ENCODE measurements around the gene TM9SF1.
"Not testable (repeated sequence)": the region's sequence is repeated elsewhere in the genome, so short reads cannot be mapped to it uniquely, and the experiment has no call there.

The TM9SF1 gene

GRCh38 chr14:24232121-24232644 is 36.9 kb upstream of the TM9SF1 start, which contains the start of gene NEDD8:
TSS of gene NEDD8 (minus strand) at chr14:24232367. CDS start at chr14:24232267, 100 bp downstream.
- peaks cover 44% of the 10 kb centered on the region for H3K4me1 Mint-ChIP-seq
- peaks cover 22% of the 10 kb centered on the region for H3K36me3 Mint-ChIP-seq

GRCh38 chr14:24231263-24232120 is 36.3 kb upstream of the TM9SF1 start:
- Mint-ChIP-seq H3K36me3 (peaks cover 18% of the 10 kb centered on the region), H3K4me1 (peaks cover 45% of the 10 kb centered on the region), H3K27me3 (no peaks in the 10 kb centered on the region), H3K9me3 (no peaks in the 10 kb centered on the region), H3K27ac (peak overlapping the region; percentile 74), H3K4me3 (peak overlapping the region; percentile 84)
- ATAC-seq, result no peak

More at GRCh38 chr14:24232121-24232644, 36.9 kb upstream of the TM9SF1 start, which contains the start of gene NEDD8:
- Mint-ChIP-seq H3K4me3 (peak within 1 kb of the TSS; percentile 84), H3K27me3 (no peaks in the 10 kb centered on the region), H3K27ac (peak within 1 kb of the TSS; percentile 74), H3K9me3 (no peaks in the 10 kb centered on the region)
- peak; percentile 90 for ATAC-seq

GRCh38 chr14:24228902-24229301 is 33.7 kb upstream of the TM9SF1 start:
- Mint-ChIP-seq H3K4me1 (peaks cover 36% of the 10 kb centered on the region), H3K36me3 (peaks cover 8% of the 10 kb centered on the region), H3K4me3 (no peak overlapping the region)

GRCh38 chr14:24226473-24226872 is 31.2 kb upstream of the TM9SF1 start:
- Mint-ChIP-seq H3K9me3 (no peaks in the 10 kb centered on the region), H3K27me3 (no peaks in the 10 kb centered on the region), H3K4me3 (no peak overlapping the region), H3K27ac (no peak overlapping the region), H3K36me3 (peaks cover 8% of the 10 kb centered on the region), H3K4me1 (peaks cover 30% of the 10 kb centered on the region)
- no peak for ATAC-seq

More at GRCh38 chr14:24228902-24229301, 33.7 kb upstream of the TM9SF1 start:
- ATAC-seq, result no peak
- Mint-ChIP-seq H3K27me3 (no peaks in the 10 kb centered on the region), H3K27ac (no peak overlapping the region), H3K9me3 (no peaks in the 10 kb centered on the region)

DNA sequence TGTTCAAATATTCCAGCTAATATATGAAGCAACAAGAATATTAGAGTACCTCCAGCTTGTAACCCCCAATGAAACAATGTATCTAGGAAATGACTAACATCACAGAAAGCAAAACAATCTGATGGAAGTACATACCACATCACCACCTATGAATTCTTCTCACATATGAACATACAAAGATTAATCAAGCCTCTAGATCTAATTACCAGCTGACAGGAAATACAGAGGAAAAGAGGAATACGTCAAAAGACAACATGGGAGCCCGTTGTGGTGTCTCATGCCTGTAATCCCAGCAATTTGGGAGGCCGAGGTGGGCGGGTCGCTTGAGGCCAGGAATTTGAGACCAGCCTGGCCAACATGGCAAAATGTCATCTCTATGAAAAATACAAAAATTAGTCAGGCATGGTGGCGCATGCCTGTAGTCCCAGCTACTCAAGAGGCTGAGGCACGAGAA is 29.4 kb upstream of the TM9SF1 start:
- Mint-ChIP-seq H3K27me3 (no peaks in the 10 kb centered on the region), H3K27ac (no peak overlapping the region), H3K4me1 (peaks cover 26% of the 10 kb centered on the region), H3K4me3 (no peak overlapping the region), H3K36me3 (peaks cover 10% of the 10 kb centered on the region), H3K9me3 (no peaks in the 10 kb centered on the region)
- no peak for ATAC-seq

DNA sequence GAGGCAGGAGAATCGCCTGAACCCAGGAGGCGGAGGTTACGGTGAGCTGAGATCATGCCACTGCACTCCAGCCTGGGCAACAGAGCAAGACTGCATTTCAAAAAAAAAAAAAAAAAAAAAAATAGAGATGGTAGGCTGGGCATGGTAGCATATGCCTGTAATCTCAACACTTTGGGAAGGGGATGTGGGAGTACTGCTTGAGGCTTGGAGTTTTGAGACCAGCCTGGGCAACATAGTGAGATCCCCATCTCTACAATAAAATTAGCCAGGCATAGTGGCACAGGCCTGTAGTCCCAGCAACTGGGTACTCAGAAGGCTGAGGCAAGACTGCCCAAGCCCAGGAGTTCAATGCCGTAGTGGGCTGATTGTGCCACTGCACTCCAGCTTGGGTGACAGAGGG is 27.7 kb upstream of the TM9SF1 start:
- not testable (repeated sequence) for ATAC-seq, H3K27me3 Mint-ChIP-seq
- peaks cover 20% of the 10 kb centered on the region for H3K4me1 Mint-ChIP-seq

DNA sequence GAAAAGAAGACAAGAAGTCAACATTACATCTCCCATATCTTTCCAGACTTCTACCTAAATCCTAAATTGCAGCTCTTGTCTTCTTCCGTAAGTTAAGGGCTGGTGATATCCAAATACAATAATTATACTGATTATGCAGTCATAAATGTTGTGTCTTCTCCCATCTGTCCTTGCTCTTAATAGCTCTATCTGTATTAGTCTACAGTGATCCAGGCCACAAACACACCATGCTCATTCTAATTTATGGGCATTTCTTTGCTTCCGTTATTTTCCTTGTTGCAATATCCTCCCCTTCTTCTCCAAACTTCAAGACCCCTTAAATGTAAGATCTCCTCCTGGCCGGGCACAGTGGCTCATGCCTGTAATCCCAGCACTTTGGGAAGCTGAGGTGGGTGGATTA is 24.3 kb upstream of the TM9SF1 start:
- Mint-ChIP-seq H3K4me1 (peaks cover 18% of the 10 kb centered on the region), H3K27ac (no peak overlapping the region), H3K9me3 (no peaks in the 10 kb centered on the region), H3K27me3 (no peaks in the 10 kb centered on the region), H3K36me3 (peaks cover 6% of the 10 kb centered on the region), H3K4me3 (no peak overlapping the region)
- no peak for ATAC-seq

More for the DNA sequence above, 27.7 kb upstream of the TM9SF1 start:
- not testable (repeated sequence) for H3K4me3 Mint-ChIP-seq, H3K27ac Mint-ChIP-seq, H3K9me3 Mint-ChIP-seq
- H3K36me3 Mint-ChIP-seq, result peaks cover 14% of the 10 kb centered on the region

DNA sequence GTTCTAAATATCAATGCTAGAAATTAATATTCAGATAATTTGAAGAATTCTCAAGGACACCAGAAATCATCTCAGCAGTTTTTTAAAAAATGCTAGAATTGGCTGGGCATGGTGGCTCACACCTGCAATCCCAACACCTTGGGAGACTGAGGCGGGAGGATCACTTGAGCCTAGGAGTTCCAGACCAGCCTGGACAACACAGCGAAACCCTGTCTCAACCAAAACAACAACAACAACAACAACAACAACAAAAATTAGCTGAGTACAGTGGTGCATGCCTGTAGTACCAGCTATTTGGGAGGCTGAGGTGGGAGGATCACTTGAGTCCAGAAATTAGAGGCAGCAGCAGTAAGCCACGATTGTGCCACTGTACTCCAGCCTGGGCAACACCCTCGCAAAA is 23.8 kb upstream of the TM9SF1 start:
- no peak overlapping the region for H3K27ac Mint-ChIP-seq
- peaks cover 19% of the 10 kb centered on the region for H3K4me1 Mint-ChIP-seq
- no peaks in the 10 kb centered on the region for H3K27me3 Mint-ChIP-seq
- peaks cover 6% of the 10 kb centered on the region for H3K36me3 Mint-ChIP-seq
- H3K4me3 Mint-ChIP-seq, result no peak overlapping the region
- ATAC-seq, result no peak
- H3K9me3 Mint-ChIP-seq, result no peaks in the 10 kb centered on the region

- not testable (repeated sequence) for H3K27me3 Mint-ChIP-seq, ATAC-seq, H3K36me3 Mint-ChIP-seq, H3K4me3 Mint-ChIP-seq, H3K9me3 Mint-ChIP-seq, H3K27ac Mint-ChIP-seq
- H3K4me1 Mint-ChIP-seq, result peaks cover 32% of the 10 kb centered on the region
Observed at GRCh38 chr14:24216876-24217275, 21.6 kb upstream of the TM9SF1 start.

DNA sequence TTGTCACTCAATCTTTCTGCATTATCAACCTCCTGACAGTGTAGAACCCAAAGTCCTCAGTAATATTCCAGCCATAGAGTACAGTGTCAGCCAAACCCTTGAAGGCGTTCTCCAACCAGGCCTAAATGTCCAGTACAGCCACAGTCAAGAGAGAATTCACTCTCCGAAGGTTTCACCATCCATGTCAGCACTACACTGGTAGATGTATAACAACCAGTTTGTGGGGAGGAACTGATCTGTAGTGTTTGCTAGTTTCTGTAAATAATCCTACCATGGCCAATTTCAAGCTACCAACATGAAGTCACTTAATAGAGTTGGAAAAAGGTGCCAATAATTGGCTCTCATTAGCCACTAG is 21.1 kb upstream of the TM9SF1 start:
- Mint-ChIP-seq H3K27me3 (no peaks in the 10 kb centered on the region), H3K36me3 (peaks cover 11% of the 10 kb centered on the region), H3K4me1 (peaks cover 38% of the 10 kb centered on the region), H3K9me3 (no peaks in the 10 kb centered on the region), H3K27ac (peak overlapping the region; percentile 94), H3K4me3 (peak overlapping the region; percentile 93)
- no peak for ATAC-seq

- peaks cover 15% of the 10 kb centered on the region for H3K36me3 Mint-ChIP-seq
- H3K4me1 Mint-ChIP-seq, result peaks cover 44% of the 10 kb centered on the region
- H3K27me3 Mint-ChIP-seq, result no peaks in the 10 kb centered on the region
- H3K9me3 Mint-ChIP-seq, result no peaks in the 10 kb centered on the region
- H3K4me3 Mint-ChIP-seq, result peak within 1 kb of the TSS; percentile 93
- peak within 1 kb of the TSS; percentile 94 for H3K27ac Mint-ChIP-seq
- peak; percentile 90 for ATAC-seq
Observed at GRCh38 chr14:24215495-24216344, 20.5 kb upstream of the TM9SF1 start, which contains the start of gene MDP1. TSS of gene MDP1 (minus strand) at chr14:24216066. CDS start at chr14:24215955, 111 bp downstream.

- Mint-ChIP-seq H3K27ac (peak overlapping the region; percentile 94), H3K4me1 (peaks cover 50% of the 10 kb centered on the region), H3K36me3 (peaks cover 20% of the 10 kb centered on the region)
Observed at GRCh38 chr14:24213866-24214662, 18.8 kb upstream of the TM9SF1 start.

DNA sequence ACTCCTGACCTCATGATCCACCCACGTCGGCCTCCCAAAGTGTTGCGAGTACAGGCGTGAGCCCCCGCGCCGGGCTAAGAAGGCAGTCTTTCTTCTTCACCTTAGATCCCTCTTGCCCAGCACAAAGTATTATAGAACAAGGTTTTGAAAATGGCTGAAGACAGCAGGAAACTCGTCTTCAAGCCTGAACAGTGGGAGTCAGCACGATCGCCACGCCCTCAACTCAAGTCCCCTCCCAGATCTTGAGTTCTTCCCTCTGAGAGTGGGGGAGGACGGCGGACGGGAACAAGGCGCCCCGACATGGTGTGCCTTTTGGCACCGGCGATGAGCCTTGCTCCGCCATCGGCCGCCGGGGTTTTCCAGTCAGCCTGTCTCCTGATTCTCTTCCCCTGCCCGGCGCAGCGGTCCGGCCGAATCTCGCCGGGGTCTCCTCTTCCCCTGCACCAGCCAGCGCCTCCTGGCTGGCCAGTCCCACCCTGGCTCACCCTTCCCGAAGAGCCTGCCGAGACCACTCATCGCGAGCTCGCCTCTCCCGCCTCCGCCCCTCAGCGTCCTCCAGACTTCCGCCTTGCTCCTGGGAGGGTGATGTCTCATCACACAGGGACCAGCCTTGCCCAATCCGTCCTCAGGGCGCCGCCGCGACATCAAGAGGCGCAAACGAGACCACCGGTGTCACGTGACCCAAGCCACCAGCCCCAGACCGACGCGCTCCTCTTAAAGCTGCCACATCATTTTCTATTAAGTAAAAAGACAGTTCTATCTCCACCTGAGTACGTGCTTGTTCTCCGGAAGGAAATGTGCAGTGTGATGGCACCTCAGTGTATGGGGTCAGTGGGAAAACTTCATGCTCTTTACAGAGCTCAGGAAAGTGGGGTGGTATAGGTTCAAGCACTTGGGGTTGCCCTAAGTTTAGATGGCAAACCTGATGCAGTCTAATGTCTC is 18.0 kb upstream of the TM9SF1 start, which contains the start of gene CHMP4A:
Gene CHMP4A (minus strand): TSS at position 565 of the 942 bp plus-strand sequence. CDS start 49 bp downstream, at position 516.
- Mint-ChIP-seq H3K36me3 (peaks cover 24% of the 10 kb centered on the region), H3K9me3 (no peaks in the 10 kb centered on the region), H3K4me1 (peaks cover 50% of the 10 kb centered on the region), H3K27ac (peak within 1 kb of the TSS; percentile 94), H3K4me3 (peak within 1 kb of the TSS; percentile 87), H3K27me3 (no peaks in the 10 kb centered on the region)
- ATAC-seq, result peak; percentile 92

More at GRCh38 chr14:24213866-24214662, 18.8 kb upstream of the TM9SF1 start:
- ATAC-seq, result no peak
- H3K4me3 Mint-ChIP-seq, result peak overlapping the region; percentile 87
- H3K27me3 Mint-ChIP-seq, result no peaks in the 10 kb centered on the region
- no peaks in the 10 kb centered on the region for H3K9me3 Mint-ChIP-seq

Data from stimulated activated memory B cell treated with anti-CD40 and anti-IgM and Interleukin-4, amounts not matched to agents 10 μg/mL and 1 μg/mL and 100 μg/mL, for 72 hours (primary cell).